Prostate gland (tissue), 2 donors: ENCODE data around the gene PRR5L.

ENCODE experiments used
- CTCF ChIP-seq, 4 experiments: fragments of 200-600 bp in 2 of 4; fragments of 450-650 bp in 2 of 4; sonication (generic) in 2 of 4; IDR thresholded peaks; 1 replicate in 3 of 4; 2 replicates in 1 of 4; pipeline ENCODE4 v1.5.1; 2016 to 2019; ENCODE audit warnings: antibody characterized with exemption in 4 of 4, mild to moderate bottlenecking in 2 of 4, moderate library complexity in 2 of 4
- POLR2AphosphoS5 ChIP-seq: sonication (generic); formaldehyde crosslinking; IDR thresholded peaks from one replicate; pipeline ENCODE4 v1.6.1; 2017; ENCODE audit warnings: antibody characterized with exemption

- TF ChIP-seq CTCF (IDR thresholded peaks at IDR 0.05) = no peak
- no peak for TF ChIP-seq POLR2AphosphoS5
Observed at GRCh38 chr11:36312611-36313472, 16.8 kb downstream of the PRR5L start.
